Endothelial cell of umbilical vein (primary cell): Measurements from ENCODE around the gene JAML. TPM values are rescaled to one million over a fixed set of nuclear protein-coding genes. Genes with fewer than 3 reads are reported as not detected.

Experiments used
- BruUV-seq: library from RNA; stranded (reverse); fragments of 400-500 nt; replicated peaks from 2 replicates; lab custom pipeline; 2021; lab: Mats Ljungman, UMichigan
- CTCF ChIA-PET: fragments of 300-600, 350-600 bp; sonication (Branson Sonifier 250); formaldehyde crosslinking; loops from one replicate; lab custom pipeline; 2021; ENCODE audit warnings: antibody characterized with exemption, inconsistent platforms; lab: Charles Lee
- POLR2A ChIA-PET: fragments of 300-600, 350-600 bp; sonication (Branson Sonifier 250); formaldehyde crosslinking; loops from one replicate; lab custom pipeline; 2021; ENCODE audit warnings: antibody characterized with exemption, inconsistent platforms; lab: Charles Lee
- DNase-seq: peaks from one replicate; pipeline ENCODE4 v3.0.0-alpha.2; 2011; ENCODE audit warnings: low read depth, low spot score
- FAIRE-seq: peaks from 2 replicates; lab custom pipeline; 2011; peaks lifted over from hg19 to GRCh38; lab: Jason Lieb, UNC
- H2AFZ ChIP-seq: 2 replicates; pipeline ENCODE4 v1.6.0; 2012; ENCODE audit warnings: low read depth, low read length, control low read depth, inconsistent platforms
- H3K27ac ChIP-seq: 2 replicates; pipeline ENCODE4 v1.5.1; 2011; ENCODE audit warnings: low read depth, mild to moderate bottlenecking, control low read depth, low read length, moderate library complexity; ENCODE audit not compliant: insufficient read depth
- H3K27me3 ChIP-seq, 2 experiments: 2 replicates each; pipeline versions ENCODE4 v1.6.0 to v1.6.1; 2011; ENCODE audit warnings: low read length in 2 of 2, mixed read lengths in 1 of 2; ENCODE audit not compliant: control insufficient read depth in 2 of 2, insufficient read depth in 2 of 2
- H3K36me3 ChIP-seq, 2 experiments: 2 replicates in 1 of 2; 3 replicates in 1 of 2; pipeline ENCODE4 v1.5.1; 2011; ENCODE audit warnings: low read length in 2 of 2, mild to moderate bottlenecking in 1 of 2, moderate library complexity in 1 of 2; ENCODE audit not compliant: control insufficient read depth in 2 of 2, insufficient read depth in 2 of 2; ENCODE audit errors: extremely low read depth in 1 of 2
- H3K4me1 ChIP-seq: 3 replicates; pipeline ENCODE4 v1.5.1; 2011; ENCODE audit warnings: mild to moderate bottlenecking, low read length; ENCODE audit not compliant: control insufficient read depth, insufficient read depth; ENCODE audit errors: extremely low read depth
- H3K4me2 ChIP-seq: 2 replicates; pipeline ENCODE4 v1.6.1; 2011; ENCODE audit warnings: low read length, control low read depth, mixed read lengths; ENCODE audit not compliant: insufficient read depth
- H3K4me3 ChIP-seq, 3 experiments: fragments of 200-600 bp in 1 of 3; sonication (generic), shearing (Covaris generic) in 1 of 3; replicated peaks in 1 of 3; 2 replicates each; pipeline ENCODE4 v1.5.1; 2011 to 2016; ENCODE audit warnings: control low read depth in 3 of 3, low read length in 3 of 3, mild to moderate bottlenecking in 2 of 3, inconsistent platforms in 1 of 3, low read depth in 1 of 3, moderate library complexity in 1 of 3; ENCODE audit not compliant: insufficient read depth in 1 of 3
- H3K79me2 ChIP-seq: 2 replicates; pipeline ENCODE4 v1.6.0; 2012; ENCODE audit warnings: low read length, inconsistent platforms; ENCODE audit not compliant: control insufficient read depth, insufficient read depth
- H3K9ac ChIP-seq: replicated peaks from 2 replicates; pipeline ENCODE3; 2011; ENCODE audit warnings: low read length, control low read depth; ENCODE audit not compliant: insufficient read depth; ENCODE audit errors: extremely low read depth
- H3K9me1 ChIP-seq: replicated peaks from 3 replicates; pipeline ENCODE4 v1.6.0; 2011; ENCODE audit warnings: mild to moderate bottlenecking, low read length; ENCODE audit not compliant: control insufficient read depth, insufficient read depth; ENCODE audit errors: extremely low read depth
- H3K9me3 ChIP-seq: replicated peaks from 2 replicates; pipeline ENCODE4 v1.5.1; 2012; ENCODE audit warnings: low read length, inconsistent platforms; ENCODE audit not compliant: control insufficient read depth, insufficient read depth
- H4K20me1 ChIP-seq: replicated peaks from 2 replicates; pipeline ENCODE3; 2011; ENCODE audit warnings: mild to moderate bottlenecking, low read length; ENCODE audit not compliant: control insufficient read depth, insufficient read depth; ENCODE audit errors: extremely low read depth
- CTCF ChIP-seq, 2 donors: IDR thresholded peaks; 1 replicate in 1 of 2; 2 replicates in 1 of 2; pipeline ENCODE4 v1.5.1; 2011; ENCODE audit warnings: low read length in 2 of 2, mild to moderate bottlenecking in 2 of 2, moderate library complexity in 2 of 2, control low read depth in 1 of 2, inconsistent platforms in 1 of 2, low read depth in 1 of 2; ENCODE audit not compliant: insufficient read depth in 1 of 2; ENCODE audit errors: extremely low read depth in 1 of 2
- EZH2 ChIP-seq: IDR thresholded peaks from 2 replicates; pipeline ENCODE4 v1.6.1; 2012; ENCODE audit warnings: borderline replicate concordance, low read depth, mild to moderate bottlenecking, moderate library complexity, low read length, inconsistent platforms; ENCODE audit not compliant: severe bottlenecking
- FOS ChIP-seq: IDR thresholded peaks from 2 replicates; pipeline ENCODE4 v1.6.1; 2011; ENCODE audit warnings: mild to moderate bottlenecking, low read length, moderate library complexity, borderline replicate concordance; ENCODE audit not compliant: insufficient read depth
- GATA2 ChIP-seq: IDR thresholded peaks from 2 replicates; pipeline ENCODE4 v1.7.0; 2011; ENCODE audit warnings: low read depth, mild to moderate bottlenecking, moderate library complexity, mixed read lengths, low read length; ENCODE audit not compliant: insufficient read length, insufficient read depth
- JUN ChIP-seq: IDR thresholded peaks from 2 replicates; pipeline ENCODE4 v1.6.1; 2011; ENCODE audit warnings: borderline replicate concordance, low read depth; ENCODE audit not compliant: insufficient read length, insufficient read depth
- MAX ChIP-seq: IDR thresholded peaks from 2 replicates; pipeline ENCODE4 v1.6.1; 2011; ENCODE audit not compliant: insufficient read depth, insufficient read length
- MYC ChIP-seq: IDR thresholded peaks from one replicate; pipeline ENCODE4 v1.6.1; 2011; ENCODE audit warnings: mild to moderate bottlenecking, low read depth, low read length
- POLR2A ChIP-seq: IDR thresholded peaks from 2 replicates; pipeline ENCODE4 v1.6.1; 2012; ENCODE audit warnings: low read depth, mild to moderate bottlenecking, control low read depth, low read length
- POLR2AphosphoS5 ChIP-seq: IDR thresholded peaks from 2 replicates; pipeline ENCODE4 v1.6.1; 2012; ENCODE audit warnings: low read depth, mild to moderate bottlenecking, control low read depth, low read length, moderate library complexity; ENCODE audit not compliant: insufficient read depth
- dilution Hi-C: fragments of 300-500 bp; cut with MboI; formaldehyde crosslinking; loops from one replicate; pipeline ENCODE4 v1.15.0; 2019; ENCODE audit warnings: low sequenced_read_pairs; ENCODE audit not compliant: extremely low pct_ligation_motif_present
- intact Hi-C: fragments of 100-400 bp; cut with micrococcal nuclease; formaldehyde crosslinking; loops from one replicate; pipeline ENCODE4 v1.10.0; 2022
- polyA plus RNA-seq, 4 experiments: library from polyadenylated mRNA; depleted of rRNA in 3 of 4; stranded (reverse) in 3 of 4; unstranded in 1 of 4; fragments of >200 nt; gene quantifications; 2 replicates each; pipeline versions ENCODE4 v1.2.1 to v1.2.3, GENCODE V29; 2011 to 2012; ENCODE audit warnings: missing spikeins in 1 of 4
- total RNA-seq: library from RNA; stranded (reverse); gene quantifications from 2 replicates; pipeline ENCODE4 v1.2.3, GENCODE V29; 2021

Gene JAML
- total and polyA plus RNA-seq, 2 donors (not counting 3 experiments of a cell fraction or from before 2014, with no cell fraction given) = 0.04 to 0.35 TPM

- no peaks in the 10 kb centered on the region for H3K9me1 ChIP-seq
- H4K20me1 ChIP-seq = no peaks in the 10 kb centered on the region
- CTCF ChIA-PET = interaction anchor here (0.7 to 3.3 kb wide), 4 partner anchors 9 to 18 kb away, joined by 3 to 20 read pairs (median 10); no protein-coding TSS in a partner anchor
- H3K36me3 ChIP-seq = no peaks in the 10 kb centered on the region
- peaks cover 16 to 18% of the 10 kb centered on the region in 2 experiments for H3K27me3 ChIP-seq
- dilution Hi-C loops (no loop called here), intact Hi-C loops (no loop called here)
- H2AFZ ChIP-seq = no peak overlapping the region
- FAIRE-seq = no peak
- DNase-seq = no peak
- H3K4me3 ChIP-seq = no peak overlapping the region
- no peaks in the 10 kb centered on the region for H3K79me2 ChIP-seq
- no peaks in the 10 kb centered on the region for H3K9me3 ChIP-seq
- no peak overlapping the region for H3K4me2 ChIP-seq
- TF ChIP-seq JUN = no peak
- no peak for TF ChIP-seq FOS
- no peak for TF ChIP-seq CTCF (IDR thresholded peaks at IDR 0.05; ENCODE audit: extremely low read depth in 1 of 2, insufficient read depth in 1 of 2, low read depth in 1 of 2, low read length in 2 of 2)
- no peak for TF ChIP-seq EZH2
- no peak for TF ChIP-seq POLR2A
- no peak for TF ChIP-seq MAX
- no peak for TF ChIP-seq GATA2
- TF ChIP-seq POLR2AphosphoS5 = no peak
- no peak for TF ChIP-seq MYC
- no TSS peak for BruUV-seq
- POLR2A ChIA-PET = no interaction called here
- H3K9ac ChIP-seq = no peak overlapping the region
- H3K27ac ChIP-seq = no peak overlapping the region
- no peaks in the 10 kb centered on the region for H3K4me1 ChIP-seq
Measured at GRCh38 chr11:118180300-118180703, 44.5 kb downstream of the JAML start.
